DOHH2 (cell line): ENCODE measurements around the gene TRIM15.

ENCODE experiments used
- H3F3A ChIP-seq: fragments of 200-600 bp; sonication (generic), shearing (Covaris generic); 2 replicates; pipeline ENCODE4 v1.6.0; 2016; ENCODE audit warnings: antibody characterized with exemption, mild to moderate bottlenecking; ENCODE audit not compliant: control insufficient read depth, insufficient read depth
- H3K27ac ChIP-seq: fragments of 200-600 bp; sonication (generic); 2 replicates; pipeline ENCODE4 v1.5.1; 2014; ENCODE audit warnings: low read depth, mild to moderate bottlenecking, low read length, moderate library complexity
- H3K27me3 ChIP-seq: fragments of 200-600 bp; sonication (generic); 2 replicates; pipeline ENCODE4 v1.6.1; 2014; ENCODE audit warnings: mild to moderate bottlenecking, low read length, mixed read lengths; ENCODE audit not compliant: control insufficient read depth
- H3K36me3 ChIP-seq: fragments of 200-600 bp; sonication (generic); 2 replicates; pipeline ENCODE4 v1.6.1; 2014; ENCODE audit warnings: mild to moderate bottlenecking, low read length, moderate library complexity, mixed read lengths; ENCODE audit not compliant: control insufficient read depth
- H3K4me1 ChIP-seq: fragments of 200-600 bp; sonication (generic); 2 replicates; pipeline ENCODE4 v1.6.1; 2014; ENCODE audit warnings: mild to moderate bottlenecking, low read length, mixed read lengths; ENCODE audit not compliant: control insufficient read depth
- H3K4me2 ChIP-seq: fragments of 200-600 bp; sonication (generic); 2 replicates; pipeline ENCODE4 v1.6.0; 2014; ENCODE audit warnings: mild to moderate bottlenecking, low read length, moderate library complexity
- H3K4me3 ChIP-seq: fragments of 200-600 bp; sonication (generic); 2 replicates; pipeline ENCODE4 v1.5.1; 2014; ENCODE audit warnings: mild to moderate bottlenecking, low read length, mixed read lengths
- H3K79me2 ChIP-seq: fragments of 200-600 bp; sonication (generic); 2 replicates; pipeline ENCODE4 v1.6.1; 2014; ENCODE audit warnings: mild to moderate bottlenecking, low read length, mixed read lengths; ENCODE audit not compliant: control insufficient read depth
- H3K9me2 ChIP-seq: fragments of 200-600 bp; sonication (generic); replicated peaks from 2 replicates; pipeline ENCODE4 v1.6.1; 2014; ENCODE audit warnings: mild to moderate bottlenecking, low read length, mixed read lengths; ENCODE audit not compliant: control insufficient read depth
- H3K9me3 ChIP-seq: fragments of 200-600 bp; sonication (generic); 2 replicates; pipeline ENCODE4 v1.6.1; 2014; ENCODE audit warnings: antibody characterized with exemption, low read length, mixed read lengths; ENCODE audit not compliant: control insufficient read depth, insufficient read depth
- H4K20me1 ChIP-seq: fragments of 200-600 bp; sonication (generic); 2 replicates; pipeline ENCODE4 v1.6.0; 2014; ENCODE audit warnings: low read depth, mild to moderate bottlenecking, antibody characterized with exemption, low read length, moderate library complexity; ENCODE audit not compliant: control insufficient read depth, insufficient read depth
- EZH2phosphoT487 ChIP-seq: fragments of 200-600 bp; sonication (generic); IDR thresholded peaks from 2 replicates; pipeline ENCODE4 v1.6.1; 2017; ENCODE audit warnings: borderline replicate concordance, mild to moderate bottlenecking, antibody characterized with exemption, low read length, moderate library complexity, mixed read lengths
- TF ChIP-seq, protein P1 (sequence below): fragments of 200-600 bp; sonication (generic); IDR thresholded peaks from one replicate; pipeline ENCODE4 v1.5.1; 2014; ENCODE audit warnings: antibody characterized with exemption, mild to moderate bottlenecking, low read depth, low read length; ENCODE audit not compliant: poor library complexity, severe bottlenecking

TRIM15 gene

DNA sequence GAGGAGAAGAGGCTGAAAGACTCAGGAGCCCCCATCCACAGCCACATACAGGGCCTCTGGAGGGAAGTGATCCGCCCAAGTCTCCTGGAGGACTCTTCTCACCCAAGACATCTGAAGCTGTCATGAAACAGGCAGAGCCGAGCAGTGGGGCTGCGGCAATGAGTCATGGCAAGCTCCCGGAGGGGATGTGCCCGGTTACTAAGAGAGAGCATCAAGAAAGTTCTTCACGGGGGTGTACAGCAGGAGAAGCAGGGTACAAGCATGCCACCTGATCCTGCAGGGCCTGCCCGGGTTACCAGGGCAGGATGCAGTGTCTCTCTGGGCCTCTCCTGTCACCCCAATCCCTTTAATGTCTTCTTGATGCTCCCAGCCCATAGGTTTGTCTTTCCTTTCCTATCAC, 28.7 kb downstream of the TRIM15 start:
- no peaks in the 10 kb centered on the region for H3K79me2 ChIP-seq
- no peak overlapping the region for H3K4me2 ChIP-seq
- TF ChIP-seq, protein P1, sequence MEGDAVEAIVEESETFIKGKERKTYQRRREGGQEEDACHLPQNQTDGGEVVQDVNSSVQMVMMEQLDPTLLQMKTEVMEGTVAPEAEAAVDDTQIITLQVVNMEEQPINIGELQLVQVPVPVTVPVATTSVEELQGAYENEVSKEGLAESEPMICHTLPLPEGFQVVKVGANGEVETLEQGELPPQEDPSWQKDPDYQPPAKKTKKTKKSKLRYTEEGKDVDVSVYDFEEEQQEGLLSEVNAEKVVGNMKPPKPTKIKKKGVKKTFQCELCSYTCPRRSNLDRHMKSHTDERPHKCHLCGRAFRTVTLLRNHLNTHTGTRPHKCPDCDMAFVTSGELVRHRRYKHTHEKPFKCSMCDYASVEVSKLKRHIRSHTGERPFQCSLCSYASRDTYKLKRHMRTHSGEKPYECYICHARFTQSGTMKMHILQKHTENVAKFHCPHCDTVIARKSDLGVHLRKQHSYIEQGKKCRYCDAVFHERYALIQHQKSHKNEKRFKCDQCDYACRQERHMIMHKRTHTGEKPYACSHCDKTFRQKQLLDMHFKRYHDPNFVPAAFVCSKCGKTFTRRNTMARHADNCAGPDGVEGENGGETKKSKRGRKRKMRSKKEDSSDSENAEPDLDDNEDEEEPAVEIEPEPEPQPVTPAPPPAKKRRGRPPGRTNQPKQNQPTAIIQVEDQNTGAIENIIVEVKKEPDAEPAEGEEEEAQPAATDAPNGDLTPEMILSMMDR = no peak
- TF ChIP-seq EZH2phosphoT487 = no peak
- H3K9me2 ChIP-seq = no peaks in the 10 kb centered on the region
- peaks cover 73% of the 10 kb centered on the region for H3K36me3 ChIP-seq
- H3K27me3 ChIP-seq = no peaks in the 10 kb centered on the region
- no peak overlapping the region for H3K27ac ChIP-seq
- no peaks in the 10 kb centered on the region for H3F3A ChIP-seq
- no peak overlapping the region for H3K4me3 ChIP-seq
- no peaks in the 10 kb centered on the region for H3K9me3 ChIP-seq
- no peaks in the 10 kb centered on the region for H4K20me1 ChIP-seq
- H3K4me1 ChIP-seq = no peaks in the 10 kb centered on the region

DNA sequence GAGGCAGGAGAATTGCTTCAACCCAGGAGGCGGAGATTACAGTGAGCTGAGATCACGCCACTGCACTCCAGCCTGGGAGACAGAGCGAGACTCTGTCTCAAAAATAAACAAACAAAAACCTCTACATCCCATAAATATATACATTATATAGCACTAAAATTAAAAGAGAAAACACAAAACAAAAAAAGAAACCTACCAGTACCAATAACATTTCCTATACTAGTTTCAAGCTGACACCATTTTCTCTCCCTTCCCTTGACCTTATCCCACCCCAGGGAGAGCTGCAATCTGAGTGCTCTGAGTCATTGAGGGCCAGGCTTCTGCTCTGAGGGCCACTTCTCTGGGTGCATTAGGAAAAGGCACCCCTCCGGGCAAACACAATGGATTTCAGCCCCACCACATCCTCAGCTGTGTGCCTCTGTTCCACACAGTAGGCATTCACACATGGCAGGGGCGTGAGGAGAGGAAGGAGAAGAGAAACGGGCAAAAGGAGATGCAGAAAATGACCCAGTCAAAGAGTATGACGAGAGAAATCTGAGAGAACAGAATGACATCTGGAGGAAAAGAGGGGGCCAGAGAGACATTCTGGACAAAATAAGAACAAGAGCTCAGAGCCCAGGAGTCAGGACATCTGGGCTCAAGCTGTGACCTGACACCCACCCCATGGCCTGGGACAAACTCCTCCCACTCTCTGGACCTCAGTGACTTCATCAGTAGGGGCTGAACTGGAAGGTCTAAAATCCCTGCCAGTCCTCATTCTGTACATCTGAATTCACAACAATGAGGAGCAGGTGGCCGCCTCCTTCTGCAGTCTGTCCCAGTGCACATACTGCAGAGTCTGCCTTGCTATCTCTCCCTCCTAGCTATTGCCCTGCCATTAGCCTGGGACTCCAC, 31.7 kb downstream of the TRIM15 start:
- Histone ChIP-seq H3F3A (no peaks in the 10 kb centered on the region), H3K36me3 (peaks cover 75% of the 10 kb centered on the region), H4K20me1 (peaks cover under 1% of the 10 kb centered on the region), H3K9me3 (no peaks in the 10 kb centered on the region), H3K9me2 (no peaks in the 10 kb centered on the region), H3K27me3 (no peaks in the 10 kb centered on the region), H3K4me2 (no peak overlapping the region), H3K4me3 (no peak overlapping the region), H3K79me2 (peaks cover 6% of the 10 kb centered on the region), H3K4me1 (peaks cover under 1% of the 10 kb centered on the region), H3K27ac (no peak overlapping the region)
- TF ChIP-seq EZH2phosphoT487 = no peak
- TF ChIP-seq, protein P1 = no peak

DNA sequence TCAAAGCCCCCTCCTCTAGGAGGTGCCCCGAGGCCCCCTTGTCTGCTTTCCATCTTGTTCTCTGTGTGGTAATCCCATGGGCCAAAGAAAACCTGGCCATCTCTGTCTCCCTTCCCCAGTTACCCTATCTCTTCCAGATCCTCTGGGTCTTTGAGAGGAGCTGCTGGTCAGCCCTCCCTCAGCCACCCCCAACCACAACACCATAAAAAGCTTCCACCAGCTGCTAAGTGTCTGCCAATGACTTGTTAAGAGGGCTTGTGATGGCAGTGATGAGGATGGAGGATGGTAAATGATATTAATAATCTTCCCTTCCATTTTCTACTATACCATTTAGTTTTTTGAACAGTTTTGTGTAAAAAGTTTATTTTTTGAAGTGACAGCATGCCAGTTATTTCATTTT, 32.6 kb downstream of the TRIM15 start:
- peaks cover 10% of the 10 kb centered on the region for H3K4me1 ChIP-seq
- H3K4me2 ChIP-seq = no peak overlapping the region
- no peaks in the 10 kb centered on the region for H3K9me3 ChIP-seq
- no peaks in the 10 kb centered on the region for H3F3A ChIP-seq
- peaks cover 7% of the 10 kb centered on the region for H4K20me1 ChIP-seq
- no peaks in the 10 kb centered on the region for H3K27me3 ChIP-seq
- peaks cover 74% of the 10 kb centered on the region for H3K36me3 ChIP-seq
- H3K27ac ChIP-seq = no peak overlapping the region
- TF ChIP-seq, protein P1 = no peak
- no peak for TF ChIP-seq EZH2phosphoT487
- no peaks in the 10 kb centered on the region for H3K9me2 ChIP-seq
- peaks cover 15% of the 10 kb centered on the region for H3K79me2 ChIP-seq
- no peak overlapping the region for H3K4me3 ChIP-seq
